DMS114 treated with DMSO at 0.1 percent for 48 hours (cell line): ENCODE measurements around the gene UBAC2.
"Not testable (repeated sequence)": the region's sequence is repeated elsewhere in the genome, so short reads cannot be mapped to it uniquely, and the experiment has no call there.

Experiments used
- DNase-seq: peaks from one replicate; lab custom pipeline; 2025; ENCODE audit not compliant: unreplicated experiment; lab: John Stamatoyannopoulos, UW

The UBAC2 gene

GRCh38 chr13:99231721-99232120 lies 31.1 kb downstream of the UBAC2 start:
- DNase-seq, result no peak

GRCh38 chr13:99237981-99238662 lies 37.5 kb downstream of the UBAC2 start:
- no peak for DNase-seq

GRCh38 chr13:99246100-99246499 lies 45.4 kb downstream of the UBAC2 start:
- DNase-seq, result no peak

GRCh38 chr13:99249178-99249577 lies 48.5 kb downstream of the UBAC2 start:
- DNase-seq, result not testable (repeated sequence)

DNA sequence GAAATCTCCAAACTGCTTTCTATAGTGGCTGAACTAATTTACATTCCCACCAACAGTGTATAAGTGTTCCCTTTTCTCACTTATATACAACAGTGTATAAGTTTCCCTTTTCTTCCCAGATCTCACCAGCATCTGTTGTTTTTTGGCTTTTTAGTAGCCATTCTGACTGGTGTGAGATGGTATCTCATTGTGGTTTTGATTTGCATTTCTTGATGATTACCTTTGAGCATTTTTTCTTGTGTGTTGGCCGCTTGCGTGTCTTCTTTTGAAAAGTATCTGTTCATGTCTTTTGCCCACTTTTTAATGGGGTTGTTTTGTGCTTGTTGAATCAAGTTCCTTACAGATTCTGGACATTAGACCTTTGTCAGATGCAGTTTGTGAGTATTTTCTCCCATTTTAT lies 49.0 kb downstream of the UBAC2 start:
- not testable (repeated sequence) for DNase-seq

DNA sequence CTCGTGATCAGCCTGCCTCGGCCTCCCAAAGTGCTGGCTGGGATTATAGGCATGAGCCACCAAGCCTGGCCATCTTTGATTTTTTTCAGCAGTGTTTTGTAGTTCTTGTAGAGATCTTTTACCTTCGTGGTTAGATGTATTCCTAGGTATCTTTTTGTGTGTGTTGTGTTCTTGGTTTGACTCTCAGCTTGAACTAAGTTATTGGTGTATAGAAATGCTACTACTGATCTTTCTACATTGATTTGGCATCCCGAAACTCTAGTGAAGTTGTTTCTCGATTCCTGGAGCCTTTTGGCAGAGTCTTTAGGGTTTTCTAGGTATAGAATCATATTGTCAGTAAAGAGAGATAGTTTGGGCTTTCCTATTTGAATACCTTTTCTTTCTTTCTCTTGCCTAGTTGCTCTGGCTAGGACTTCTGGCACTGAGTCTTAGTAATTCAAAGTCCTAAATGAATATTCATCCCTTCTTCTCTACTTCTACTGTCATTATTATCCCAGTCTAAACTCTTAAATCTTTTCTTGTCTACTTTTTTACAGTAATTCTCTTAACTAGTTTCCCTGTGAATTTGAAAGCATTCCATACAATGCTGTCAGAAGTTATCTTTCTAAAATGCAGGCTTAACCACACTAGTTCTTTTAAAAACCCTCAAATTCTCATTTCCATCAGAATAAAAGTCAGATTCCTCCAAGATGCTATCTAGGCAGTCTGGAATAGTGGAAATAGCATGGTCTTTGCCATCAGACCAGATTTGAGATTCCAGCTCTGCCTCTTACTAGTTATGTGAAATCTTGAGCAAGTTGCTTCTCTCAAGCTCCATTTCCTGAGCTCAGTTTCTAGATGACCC lies 50.5 kb downstream of the UBAC2 start:
- no peak for DNase-seq

DNA sequence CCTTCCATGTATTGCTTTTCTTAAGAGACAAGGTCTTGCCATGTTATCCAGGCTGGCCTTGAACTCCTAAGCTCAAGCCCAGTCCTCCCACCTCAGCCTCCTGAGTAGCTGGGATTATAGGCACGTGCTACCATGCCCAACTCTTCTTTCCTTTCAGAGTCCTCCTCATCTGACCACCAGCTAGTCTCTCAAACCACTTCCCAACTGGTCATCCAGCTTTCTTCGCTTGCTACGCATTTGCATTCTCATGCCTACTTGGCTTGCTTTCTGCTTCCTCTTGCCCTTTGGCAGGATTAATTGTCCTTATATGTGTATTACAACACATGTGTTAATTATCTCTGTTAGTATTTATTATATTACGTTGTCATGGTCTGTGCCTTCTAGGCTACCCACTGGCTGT lies 51.3 kb downstream of the UBAC2 start:
- no peak for DNase-seq

GRCh38 chr13:99254830-99255229 lies 54.2 kb downstream of the UBAC2 start:
- no peak for DNase-seq

DNA sequence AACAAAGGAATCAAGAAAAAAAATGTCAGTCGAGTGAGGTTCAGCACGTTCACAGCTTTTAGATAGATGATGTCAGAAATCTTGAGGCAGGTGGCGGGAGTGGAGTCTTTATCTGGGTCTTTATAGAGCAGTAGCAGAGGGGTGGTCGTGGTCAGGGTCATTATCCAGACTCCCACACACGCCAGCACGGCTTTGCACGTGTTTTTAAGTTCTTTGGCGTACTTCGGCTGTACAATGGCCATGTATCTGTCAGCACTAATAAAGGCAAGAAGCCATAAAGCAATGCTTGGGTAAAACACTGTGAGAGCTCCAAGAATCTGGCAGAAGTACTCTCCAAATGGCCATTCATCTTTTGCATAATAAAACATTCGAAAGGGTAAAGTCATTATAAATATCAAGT lies 54.6 kb downstream of the UBAC2 start:
- DNase-seq, result no peak

DNA sequence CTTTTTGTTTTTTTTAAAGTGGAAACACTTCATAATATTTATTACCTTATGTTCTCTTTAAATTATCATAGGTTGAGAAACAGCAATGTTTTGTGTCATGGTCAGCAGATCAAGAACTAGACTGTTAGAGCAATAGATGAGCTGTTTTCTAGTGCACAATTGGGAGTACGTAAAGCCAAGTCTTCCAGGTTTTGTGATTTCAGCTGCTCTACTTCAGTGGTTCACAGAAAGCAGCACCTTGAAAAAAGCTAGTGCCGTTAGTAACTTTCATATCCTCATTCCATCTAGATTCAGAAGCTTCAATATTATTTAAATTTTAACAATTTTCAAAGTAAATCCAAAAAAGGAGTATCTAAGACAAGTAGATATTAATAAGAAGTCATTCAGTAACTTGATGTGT lies 55.6 kb downstream of the UBAC2 start:
- DNase-seq, result no peak

- DNase-seq, result no peak
These were observed 56.1 kb downstream of the UBAC2 start for GRCh38 chr13:99256709-99257108.

- DNase-seq, result no peak
These were observed 56.6 kb downstream of the UBAC2 start for GRCh38 chr13:99257291-99257690.

DNA sequence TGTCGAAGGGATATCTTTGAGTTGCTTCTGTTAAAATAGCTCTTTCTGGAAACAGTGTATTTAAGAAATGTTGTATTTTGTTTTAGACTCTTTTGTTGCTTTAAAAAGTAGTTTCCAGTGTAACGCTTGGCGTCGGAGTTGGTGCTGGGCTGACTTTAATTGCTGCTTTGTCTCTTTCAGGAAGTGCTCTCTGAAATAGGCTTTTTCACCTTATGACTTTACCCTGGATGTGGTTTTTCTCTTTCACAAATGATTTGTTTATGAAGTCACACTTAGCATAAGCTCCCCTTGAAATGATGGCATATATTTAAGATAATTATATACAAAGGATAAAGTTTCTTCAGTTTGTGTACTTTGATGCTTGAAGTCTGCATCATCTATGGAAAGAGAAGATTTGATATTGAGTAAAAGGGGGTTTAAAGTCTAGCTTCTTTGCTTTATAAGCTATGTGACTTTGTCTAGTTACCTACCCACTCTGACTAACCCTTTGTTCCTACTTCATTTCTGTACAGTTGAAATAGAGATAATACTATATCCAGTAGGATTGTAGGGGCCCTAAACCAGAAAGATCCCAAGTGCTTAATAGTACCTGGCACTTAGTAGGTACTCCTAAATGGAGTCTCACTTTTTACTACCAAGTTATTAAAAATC lies 57.7 kb downstream of the UBAC2 start, which contains the start of gene GPR18:
Gene GPR18 (minus strand): TSS at position 170 of the 651 bp plus-strand sequence. CDS start 2,507 bp downstream, outside the sequence.
- DNase-seq, result no peak

DNA sequence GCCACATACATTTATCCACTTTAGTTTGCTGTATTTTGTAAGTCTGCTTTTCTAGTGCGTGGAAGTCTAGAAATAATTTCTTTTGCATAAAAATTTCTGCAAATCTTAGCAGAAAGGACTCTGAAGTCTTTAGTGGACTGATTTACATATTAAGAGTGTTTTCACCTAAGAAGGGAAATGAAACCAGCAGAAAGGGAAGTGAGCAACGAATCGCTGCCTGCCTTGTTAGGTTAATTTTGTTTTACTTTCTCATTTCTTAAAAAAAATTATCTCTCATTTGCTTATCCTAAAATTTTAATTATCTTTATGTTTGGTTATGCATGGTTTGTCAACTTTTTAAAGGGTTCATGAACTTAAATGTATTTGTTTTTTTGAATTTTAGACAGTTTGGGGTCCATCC lies 58.3 kb downstream of the UBAC2 start:
- no peak for DNase-seq

- DNase-seq, result no peak
These were observed 59.6 kb downstream of the UBAC2 start for GRCh38 chr13:99260216-99260615.

DNA sequence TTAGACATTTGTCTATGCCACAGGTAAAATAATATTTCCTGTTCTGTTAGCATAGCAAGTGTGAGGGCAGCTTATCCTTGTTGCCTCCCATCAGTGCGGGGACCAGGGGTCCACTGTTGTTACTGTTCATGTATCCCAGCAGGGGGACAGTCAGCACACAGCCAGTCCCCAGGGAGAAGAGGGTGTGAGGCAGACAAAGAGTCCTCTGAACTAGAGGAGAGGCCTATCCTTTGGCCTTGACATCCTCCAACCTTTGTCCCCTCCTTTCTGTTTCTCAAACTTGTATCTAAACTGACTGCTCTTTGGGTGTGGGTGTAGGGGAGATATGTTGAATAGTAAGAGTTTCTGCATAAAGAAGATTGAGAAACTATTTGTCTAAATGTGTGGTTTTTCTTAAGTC lies 60.4 kb downstream of the UBAC2 start:
- DNase-seq, result no peak

GRCh38 chr13:99263126-99263785 lies 62.6 kb downstream of the UBAC2 start:
- DNase-seq, result no peak

- DNase-seq, result no peak
These were observed 63.4 kb downstream of the UBAC2 start for GRCh38 chr13:99264051-99264450.

DNA sequence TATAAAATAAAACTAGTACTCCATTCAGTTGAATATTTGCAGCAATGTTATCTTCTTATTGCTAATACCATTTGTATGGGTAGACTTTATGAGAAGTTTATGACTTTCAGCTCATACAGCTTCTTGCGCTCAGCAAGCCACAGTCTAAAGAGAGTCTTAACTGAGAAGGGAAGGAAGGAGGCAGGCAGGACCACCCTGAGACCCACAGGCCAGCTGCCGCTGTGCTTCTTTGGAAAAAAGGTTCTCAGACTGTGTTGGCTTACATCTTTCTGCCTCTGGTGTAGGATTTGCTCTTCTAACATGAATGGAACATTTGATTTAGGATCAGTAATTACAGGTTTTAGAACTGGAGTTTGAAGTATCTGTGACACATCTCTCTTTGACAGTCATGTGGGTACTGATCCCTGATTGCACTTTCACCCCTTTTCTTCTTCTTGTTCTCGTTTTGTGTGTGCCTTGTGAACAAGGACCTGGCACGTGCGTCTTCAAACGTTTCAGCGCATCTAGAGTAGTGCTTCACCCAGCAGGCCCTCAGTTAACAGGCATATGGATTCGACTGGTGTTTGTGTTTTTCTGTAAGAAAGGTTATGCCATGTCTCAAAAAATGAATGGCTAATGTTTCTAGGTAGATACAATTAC lies 64.6 kb downstream of the UBAC2 start:
- DNase-seq, result no peak

GRCh38 chr13:99265821-99266426 lies 65.3 kb downstream of the UBAC2 start:
- DNase-seq, result peak; percentile 3
